Uterus (tissue), 2 donors: ENCODE data around the gene TTC7B.

Source experiments
- POLR2A ChIP-seq, 2 donors: fragments of 450-650 bp; IDR thresholded peaks; one replicate each; pipeline ENCODE4 v1.6.1; 2016; ENCODE audit warnings: antibody characterized with exemption in 2 of 2, mild to moderate bottlenecking in 1 of 2, moderate library complexity in 1 of 2
- TF ChIP-seq, protein P1 (sequence below), 4 experiments: fragments of 200-600 bp in 2 of 4; fragments of 450-650 bp in 2 of 4; sonication (generic) in 2 of 4; IDR thresholded peaks; one replicate each; pipeline ENCODE4 v1.5.1; 2016 to 2019; ENCODE audit warnings: antibody characterized with exemption in 4 of 4, mild to moderate bottlenecking in 2 of 4, moderate library complexity in 1 of 4

DNA sequence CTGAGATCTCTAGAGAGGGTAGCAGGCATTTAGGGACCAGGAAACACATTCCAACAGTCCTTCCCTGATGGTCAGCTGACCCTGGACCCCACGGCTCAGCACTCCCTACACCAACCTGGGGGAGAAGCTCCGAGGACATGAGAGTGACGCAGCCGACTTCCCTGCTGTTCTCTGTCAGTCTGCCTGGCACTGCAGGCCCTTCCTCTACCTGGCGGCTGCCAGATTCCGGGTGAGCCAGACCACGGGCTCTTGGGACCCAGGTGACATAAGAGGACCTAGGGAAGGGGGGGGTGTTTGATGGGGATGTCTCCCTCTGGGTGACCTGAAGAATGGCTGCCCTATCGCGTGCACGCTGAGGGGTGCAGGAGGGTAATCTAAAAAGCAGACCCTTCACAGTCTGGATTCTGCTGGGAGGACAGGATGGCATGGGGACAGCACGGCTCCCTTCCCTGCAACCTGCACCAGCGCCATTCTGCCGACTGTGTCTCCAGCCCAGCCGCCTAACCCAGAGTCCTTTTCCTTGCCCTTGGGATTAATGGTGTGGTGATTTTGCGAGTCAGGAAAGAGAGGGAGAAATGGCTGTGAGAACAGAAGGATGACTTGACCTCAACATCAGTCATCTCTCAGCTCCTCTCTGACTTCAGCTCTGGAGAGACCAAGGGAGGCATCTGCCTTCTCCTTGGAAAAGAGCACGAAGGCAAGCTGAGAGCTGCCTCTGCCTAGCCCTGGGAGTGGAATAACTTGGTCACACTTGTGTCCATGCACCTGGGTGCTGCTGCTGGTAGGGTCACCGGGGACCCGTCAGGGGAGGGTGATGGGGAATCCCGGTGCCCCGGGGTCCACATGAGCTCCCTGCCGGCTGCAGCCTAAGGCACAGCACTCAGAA is 260.9 kb downstream of the TTC7B start:
- TF ChIP-seq, protein P1, sequence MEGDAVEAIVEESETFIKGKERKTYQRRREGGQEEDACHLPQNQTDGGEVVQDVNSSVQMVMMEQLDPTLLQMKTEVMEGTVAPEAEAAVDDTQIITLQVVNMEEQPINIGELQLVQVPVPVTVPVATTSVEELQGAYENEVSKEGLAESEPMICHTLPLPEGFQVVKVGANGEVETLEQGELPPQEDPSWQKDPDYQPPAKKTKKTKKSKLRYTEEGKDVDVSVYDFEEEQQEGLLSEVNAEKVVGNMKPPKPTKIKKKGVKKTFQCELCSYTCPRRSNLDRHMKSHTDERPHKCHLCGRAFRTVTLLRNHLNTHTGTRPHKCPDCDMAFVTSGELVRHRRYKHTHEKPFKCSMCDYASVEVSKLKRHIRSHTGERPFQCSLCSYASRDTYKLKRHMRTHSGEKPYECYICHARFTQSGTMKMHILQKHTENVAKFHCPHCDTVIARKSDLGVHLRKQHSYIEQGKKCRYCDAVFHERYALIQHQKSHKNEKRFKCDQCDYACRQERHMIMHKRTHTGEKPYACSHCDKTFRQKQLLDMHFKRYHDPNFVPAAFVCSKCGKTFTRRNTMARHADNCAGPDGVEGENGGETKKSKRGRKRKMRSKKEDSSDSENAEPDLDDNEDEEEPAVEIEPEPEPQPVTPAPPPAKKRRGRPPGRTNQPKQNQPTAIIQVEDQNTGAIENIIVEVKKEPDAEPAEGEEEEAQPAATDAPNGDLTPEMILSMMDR (IDR thresholded peaks at IDR 0.05): no peak
- TF ChIP-seq POLR2A (IDR thresholded peaks at IDR 0.05): no peak
